AG09319 (cell line): Measurements from ENCODE around the gene SMARCD3.
A peak's percentile ranks its signal among the peaks of the same experiment; 100 is the strongest.

ENCODE experiments used
- DNase-seq: peaks from one replicate; pipeline ENCODE4 v3.0.0-alpha.2; 2010; ENCODE audit warnings: low read depth; ENCODE audit errors: extremely low read depth
- CTCF ChIP-seq: IDR thresholded peaks from 2 replicates; pipeline ENCODE4 v1.5.1; 2011; ENCODE audit warnings: low read depth, mild to moderate bottlenecking, inconsistent platforms, low read length, moderate library complexity

Gene SMARCD3

DNA sequence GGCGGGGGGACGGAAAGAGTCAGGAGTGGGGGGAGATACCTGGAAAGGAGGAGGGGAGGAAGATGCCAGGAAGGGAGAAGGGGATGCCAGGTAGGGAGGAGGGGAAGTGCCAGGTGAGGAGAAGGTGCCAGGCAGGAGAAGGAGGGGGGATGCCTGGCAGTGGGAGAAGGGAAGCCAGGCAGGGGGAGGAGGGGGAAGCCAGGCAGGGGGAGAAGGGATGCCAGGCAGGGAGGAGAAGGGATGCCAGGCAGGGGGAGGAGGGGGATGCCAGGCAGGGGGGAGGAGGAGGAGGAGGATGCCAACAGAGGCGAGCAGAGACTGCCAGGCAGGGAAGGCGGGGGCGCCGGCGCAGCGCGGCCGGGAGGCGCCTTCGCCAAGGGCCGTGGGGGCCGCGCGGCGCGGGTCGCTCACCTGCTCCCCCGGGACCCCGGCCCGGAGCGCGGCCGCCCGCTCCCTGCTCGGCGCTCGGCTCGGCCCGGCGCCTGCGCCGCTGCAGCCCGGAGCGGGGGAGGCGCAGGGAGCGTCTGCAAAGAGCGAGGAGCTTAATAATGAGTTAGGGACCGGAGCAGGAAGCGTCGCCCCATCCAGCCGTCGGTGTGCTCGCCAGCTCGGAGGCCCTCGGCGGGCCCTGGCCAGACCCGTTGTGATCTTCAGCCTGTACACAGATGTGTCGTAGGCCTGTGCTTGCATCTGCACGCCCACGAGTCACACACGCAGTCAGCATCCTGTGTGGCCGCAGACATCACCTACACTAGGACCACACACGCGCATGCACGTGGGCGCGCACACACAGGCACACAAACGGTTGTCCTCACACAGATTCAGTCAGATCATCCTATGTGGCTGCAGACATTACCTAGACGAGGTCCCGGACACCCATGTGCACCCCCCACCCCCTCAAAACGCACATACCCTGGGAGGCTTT lies 28.4 kb upstream of the SMARCD3 start:
- peak; percentile 24 for DNase-seq
- TF ChIP-seq CTCF, result no peak

DNA sequence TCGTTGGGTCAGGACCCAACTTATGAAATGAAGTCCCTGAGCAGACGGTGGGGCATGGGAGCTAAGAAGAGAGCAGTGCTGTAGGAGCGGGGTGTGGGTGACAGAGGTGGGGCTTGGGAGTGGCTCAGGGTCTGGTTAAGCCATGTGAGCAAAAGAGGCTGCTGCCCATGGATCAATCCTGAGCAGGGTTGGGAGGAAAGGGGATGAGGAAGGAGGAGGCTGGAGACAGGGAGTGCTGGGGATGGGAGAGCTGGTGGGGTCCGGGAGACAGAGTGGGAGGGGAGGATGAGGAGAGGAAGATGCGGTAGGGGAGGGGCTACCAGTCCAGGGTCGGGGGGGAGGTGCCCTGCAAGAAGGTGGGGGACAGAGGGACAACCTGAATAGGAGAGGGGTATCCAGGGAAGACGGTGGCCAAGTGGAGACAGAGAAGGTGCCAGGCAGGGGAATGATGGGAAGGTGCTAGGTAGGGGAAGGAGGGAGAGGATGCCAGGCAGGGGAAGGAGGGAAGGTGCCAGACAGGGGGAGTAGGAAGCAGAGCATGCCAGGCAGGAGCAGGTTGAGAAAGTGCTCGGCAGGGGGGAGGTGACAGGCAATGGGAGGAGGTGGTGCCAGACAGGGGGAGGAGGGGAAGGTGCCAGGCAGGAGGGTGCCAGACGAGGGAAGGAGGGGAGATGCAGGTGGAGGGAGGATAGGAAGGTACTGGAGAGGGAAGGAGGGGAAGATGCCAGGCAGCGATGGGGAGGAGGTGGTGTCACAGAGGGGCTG lies 27.5 kb upstream of the SMARCD3 start:
- no peak for TF ChIP-seq CTCF
- DNase-seq, result no peak

- no peak for TF ChIP-seq CTCF
- no peak for DNase-seq
These were observed 26.7 kb upstream of the SMARCD3 start for GRCh38 chr7:151274936-151275812.

- no peak for DNase-seq
- no peak for TF ChIP-seq CTCF
These were observed 25.9 kb upstream of the SMARCD3 start for GRCh38 chr7:151274396-151274795.

GRCh38 chr7:151273651-151274390 lies 25.3 kb upstream of the SMARCD3 start:
- TF ChIP-seq CTCF, result no peak
- no peak for DNase-seq

GRCh38 chr7:151272877-151273276 lies 24.4 kb upstream of the SMARCD3 start:
- no peak for TF ChIP-seq CTCF

More at GRCh38 chr7:151272877-151273276, 24.4 kb upstream of the SMARCD3 start:
- no peak for DNase-seq
